ENCODE data around the gene SMYD5.
A peak's percentile ranks its signal among the peaks of the same experiment; 100 is the strongest.

Gene SMYD5

DNA sequence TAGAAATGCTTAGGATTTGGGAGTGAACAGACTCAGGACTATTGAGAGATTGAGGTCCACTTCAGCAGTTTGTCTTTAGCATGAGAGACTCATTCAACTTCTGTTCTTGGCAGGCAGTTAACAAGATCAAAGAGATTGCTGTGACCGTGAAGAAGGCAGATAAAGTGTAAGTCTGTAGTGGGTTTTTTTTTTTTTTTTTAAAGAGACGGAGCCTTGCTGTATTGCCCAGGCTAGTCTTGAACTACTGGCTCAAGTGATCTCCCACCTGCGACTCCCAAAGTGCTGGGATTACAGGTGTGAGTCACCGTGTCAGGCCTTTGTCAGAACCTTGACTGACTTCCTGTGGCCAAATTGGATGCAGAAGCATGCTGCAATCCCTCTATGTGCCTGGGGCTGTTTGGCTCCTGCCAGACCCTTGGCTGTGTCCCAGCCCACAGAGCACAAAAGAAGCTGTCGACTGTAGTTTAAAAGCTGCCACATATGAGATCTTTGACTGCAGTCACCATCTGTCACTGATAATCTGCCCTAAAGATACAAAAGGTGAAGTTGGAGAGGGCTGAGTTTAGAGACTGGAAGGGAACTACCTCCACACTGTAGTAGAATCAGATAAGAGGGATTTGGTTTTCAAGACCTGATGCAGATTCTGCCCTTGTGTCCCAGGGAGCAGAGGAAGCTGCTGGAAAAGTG lies 30.0 kb downstream of the SMYD5 start:
- no peak for DNase-seq

DNA sequence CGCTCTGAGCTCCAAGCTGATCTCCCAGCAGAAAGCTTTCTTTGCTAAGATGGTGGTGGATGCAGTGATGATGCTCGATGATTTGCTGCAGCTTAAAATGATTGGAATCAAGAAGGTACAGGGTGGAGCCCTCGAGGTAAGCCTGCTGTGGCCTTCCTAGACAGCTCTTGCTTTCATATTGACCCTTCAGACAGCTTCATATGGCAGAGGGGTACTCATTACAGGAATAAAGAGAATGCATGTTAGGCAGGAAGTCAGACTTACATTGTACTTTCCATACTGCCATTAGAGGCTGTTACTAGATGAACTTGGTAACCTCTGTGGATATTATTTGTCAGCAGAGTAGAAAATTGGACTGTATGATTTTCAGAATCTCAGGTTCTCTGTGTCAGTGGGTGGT lies 30.5 kb downstream of the SMYD5 start:
- DNase-seq: no peak

GRCh38 chr2:73246850-73247249 lies 32.8 kb downstream of the SMYD5 start:
- DNase-seq: no peak

GRCh38 chr2:73249636-73250035 lies 35.6 kb downstream of the SMYD5 start:
- DNase-seq: no peak

GRCh38 chr2:73250872-73251846 lies 37.1 kb downstream of the SMYD5 start:
- no peak for DNase-seq

- DNase-seq: no peak
Observed at GRCh38 chr2:73252238-73253027, 38.4 kb downstream of the SMYD5 start.

- DNase-seq: no peak
Observed at GRCh38 chr2:73253400-73253799, 39.4 kb downstream of the SMYD5 start.

DNA sequence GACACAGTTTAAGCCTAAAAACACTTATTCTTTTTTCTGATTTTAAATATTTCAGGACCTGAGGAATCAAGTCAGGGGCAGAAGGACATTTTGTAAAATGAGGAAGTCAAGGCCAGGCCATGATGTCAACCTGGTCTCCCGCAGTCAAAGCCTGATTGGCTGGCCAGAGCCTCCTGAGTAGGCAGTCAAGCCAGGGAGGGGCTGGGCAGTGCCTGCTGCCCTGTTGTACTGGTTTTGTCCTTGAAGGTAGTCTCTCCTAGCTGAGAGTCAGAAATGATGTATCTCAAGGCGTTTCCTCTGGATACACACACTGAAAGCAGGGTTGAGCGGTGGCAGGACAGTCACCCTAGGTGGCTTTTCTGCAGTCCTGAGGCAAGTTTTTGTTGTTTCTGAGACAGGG lies 39.9 kb downstream of the SMYD5 start:
- no peak for DNase-seq

DNA sequence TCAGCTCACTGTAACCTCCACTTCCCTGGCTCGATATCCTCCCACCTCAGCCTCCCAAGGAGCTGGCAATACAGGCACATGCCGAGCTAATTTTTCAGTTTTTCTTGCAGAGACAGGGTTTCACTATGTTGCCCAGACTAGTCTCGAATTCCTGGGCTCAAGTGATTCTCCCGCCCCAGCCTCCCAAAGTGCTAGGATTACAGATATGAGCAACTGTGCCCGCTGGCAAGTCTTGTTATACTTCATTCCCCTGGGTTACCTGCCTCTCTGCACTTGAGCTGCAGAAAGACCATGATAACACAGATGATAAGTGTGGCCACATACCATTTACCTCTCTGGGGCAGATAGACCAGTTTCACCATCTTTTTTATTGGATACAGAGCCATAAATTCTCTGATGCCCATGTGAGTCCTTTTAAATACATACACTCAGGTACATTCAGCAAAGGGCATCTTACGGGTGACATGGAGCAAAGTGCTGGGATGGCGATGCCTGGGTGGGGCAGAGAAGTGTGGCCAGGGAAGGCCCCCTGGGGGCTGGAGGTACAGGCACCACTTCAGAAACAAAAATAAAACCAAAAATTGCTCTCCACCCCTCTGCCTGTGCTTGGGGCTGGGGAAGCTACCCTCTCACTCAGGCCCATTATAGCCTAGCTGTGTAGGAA lies 40.4 kb downstream of the SMYD5 start:
- no peak for DNase-seq

DNA sequence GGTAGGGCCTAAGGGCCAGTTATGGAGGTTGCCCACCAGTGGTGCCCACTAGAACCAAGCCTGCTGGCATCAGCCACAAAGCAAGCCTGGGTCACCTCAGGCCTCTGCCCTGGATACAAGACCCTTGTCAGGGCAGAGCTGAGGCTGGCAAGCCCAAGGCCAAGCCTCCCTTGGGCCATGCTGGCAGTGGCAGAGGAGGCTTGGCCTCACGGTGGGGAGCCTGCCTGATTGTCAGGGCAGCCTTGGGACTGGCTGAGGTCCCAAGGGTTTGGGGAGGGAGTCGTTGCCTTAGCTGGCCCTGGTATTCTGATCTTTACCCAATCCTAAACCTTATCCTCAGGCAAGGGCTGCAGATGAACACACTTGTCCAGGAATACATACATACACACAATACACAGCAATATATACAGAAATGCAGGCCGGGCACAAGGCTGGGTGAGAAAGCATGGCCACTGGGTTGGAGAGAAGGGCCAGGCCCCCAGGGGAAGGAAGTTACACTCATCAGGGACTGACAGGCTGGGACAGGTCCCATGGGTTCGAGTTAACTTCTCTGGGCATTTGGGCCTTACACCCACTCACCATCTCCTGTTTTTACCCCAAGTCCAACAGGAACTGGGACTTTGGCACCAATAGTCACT lies 41.1 kb downstream of the SMYD5 start:
- DNase-seq: no peak

DNA sequence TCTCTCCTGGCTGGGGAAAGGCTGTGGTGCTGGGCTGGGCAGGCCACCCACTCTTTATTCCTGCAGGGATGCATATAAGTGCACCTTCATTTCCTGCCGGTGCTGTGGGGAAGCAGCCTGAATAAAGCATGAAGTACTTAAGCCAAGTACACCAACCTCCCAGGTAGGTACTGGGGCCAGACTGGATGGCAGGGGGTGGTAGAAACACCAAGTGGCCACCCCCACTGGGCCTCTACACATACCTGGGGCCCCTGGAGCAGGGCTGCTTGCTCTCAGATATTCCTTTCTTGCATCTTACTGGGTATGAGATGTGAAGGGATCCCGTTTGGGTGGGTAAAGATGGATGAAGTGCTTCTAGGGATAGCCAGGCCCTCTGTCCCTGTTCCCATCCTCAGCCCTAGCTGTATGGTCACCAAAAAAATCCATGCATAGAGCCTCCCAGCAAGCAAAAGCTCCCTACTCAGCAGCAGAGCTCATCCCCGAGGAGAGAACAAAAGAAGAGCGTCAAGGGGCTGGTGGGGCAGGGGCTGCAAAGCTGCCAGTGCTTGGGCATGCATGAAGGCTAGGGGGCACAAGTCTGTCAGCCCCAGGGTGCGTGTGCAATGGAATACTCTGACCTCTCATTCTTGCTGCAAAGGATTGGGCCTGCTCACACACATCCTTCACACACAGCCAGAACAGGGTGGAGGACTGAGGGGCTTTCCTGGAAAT lies 42.0 kb downstream of the SMYD5 start:
- no peak for DNase-seq

GRCh38 chr2:73256618-73256922 lies 42.5 kb downstream of the SMYD5 start:
- no peak for DNase-seq

DNA sequence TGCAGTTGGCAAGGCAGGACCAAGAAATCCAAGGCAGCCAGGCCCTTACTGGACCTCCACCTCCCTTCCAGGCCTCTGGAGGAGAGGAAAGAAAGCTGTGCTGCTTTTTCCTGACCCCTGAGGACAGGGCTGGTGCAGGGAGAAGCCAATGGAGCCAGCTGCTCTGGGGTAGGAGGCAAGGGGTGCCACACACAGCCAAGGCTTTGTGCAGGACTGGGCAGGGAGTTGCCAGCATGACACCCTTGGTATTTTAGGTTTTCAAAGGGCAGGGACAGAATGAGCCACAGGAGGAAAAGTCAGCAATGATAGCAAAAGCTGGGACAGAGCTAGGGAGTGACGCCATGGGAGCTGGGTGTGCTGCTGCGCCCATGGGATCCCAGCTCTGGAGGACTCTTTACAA lies 43.0 kb downstream of the SMYD5 start:
- DNase-seq: no peak

DNA sequence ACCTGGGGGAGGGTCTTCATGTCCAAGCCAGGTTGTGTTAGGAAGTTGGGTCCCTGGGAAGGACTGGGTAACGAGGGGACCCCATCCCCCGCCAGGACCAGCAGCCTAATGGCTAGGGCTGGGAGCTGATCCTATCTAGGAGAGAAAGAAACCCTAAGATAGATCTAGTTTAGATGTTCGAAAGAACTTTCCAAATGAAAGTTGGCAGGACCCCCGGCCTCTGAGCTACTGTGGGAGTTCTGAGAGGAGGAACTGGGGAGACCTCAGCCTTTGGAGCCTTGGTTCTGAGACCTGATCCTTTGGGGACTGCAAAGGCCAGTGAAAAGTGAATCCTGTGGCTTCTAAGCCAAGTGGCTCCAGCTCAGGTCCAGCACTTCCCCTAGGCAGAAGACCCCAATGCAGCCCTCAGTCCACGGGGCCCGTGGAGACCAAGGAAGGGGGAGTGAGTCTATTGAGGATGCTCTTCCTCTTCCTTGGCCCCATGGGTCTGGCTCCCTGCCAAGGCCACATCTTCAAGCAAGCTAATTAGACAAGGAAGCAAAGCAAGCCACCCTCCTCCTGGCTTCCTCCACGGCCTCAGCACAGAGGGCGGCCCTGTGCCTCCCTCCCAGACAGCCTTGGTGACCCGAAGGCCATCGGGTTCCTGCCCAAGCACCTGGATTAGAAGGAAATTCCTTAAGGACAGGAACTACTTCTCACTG lies 43.5 kb downstream of the SMYD5 start:
- DNase-seq: peak in 1 of 2 experiments; percentile 12

GRCh38 chr2:73258186-73258912 lies 44.3 kb downstream of the SMYD5 start:
- no peak for DNase-seq

- no peak for DNase-seq
Observed at GRCh38 chr2:73258913-73259215, 44.8 kb downstream of the SMYD5 start.

DNA sequence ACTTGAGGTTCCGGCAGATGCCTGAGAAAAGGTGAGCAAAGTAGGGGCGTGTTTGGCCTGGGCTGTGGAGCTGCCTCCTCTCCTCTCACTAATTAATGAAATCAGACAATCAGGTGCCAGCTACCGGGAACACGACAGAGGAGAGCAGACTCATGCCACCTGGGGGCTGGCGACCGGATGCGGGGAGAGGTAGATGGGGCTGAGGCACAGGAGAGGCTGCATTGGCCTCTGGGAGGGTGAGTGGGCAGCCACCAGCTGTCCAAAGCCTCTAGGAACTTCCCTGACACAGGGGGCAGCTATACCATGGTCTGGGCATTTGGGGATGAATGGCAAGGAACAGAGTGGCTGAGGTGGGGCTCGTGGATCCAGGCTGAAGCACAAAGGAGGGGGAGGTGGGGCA lies 45.2 kb downstream of the SMYD5 start:
- no peak for DNase-seq

- no peak for DNase-seq
Observed at GRCh38 chr2:73259704-73260337, 45.8 kb downstream of the SMYD5 start.

DNA sequence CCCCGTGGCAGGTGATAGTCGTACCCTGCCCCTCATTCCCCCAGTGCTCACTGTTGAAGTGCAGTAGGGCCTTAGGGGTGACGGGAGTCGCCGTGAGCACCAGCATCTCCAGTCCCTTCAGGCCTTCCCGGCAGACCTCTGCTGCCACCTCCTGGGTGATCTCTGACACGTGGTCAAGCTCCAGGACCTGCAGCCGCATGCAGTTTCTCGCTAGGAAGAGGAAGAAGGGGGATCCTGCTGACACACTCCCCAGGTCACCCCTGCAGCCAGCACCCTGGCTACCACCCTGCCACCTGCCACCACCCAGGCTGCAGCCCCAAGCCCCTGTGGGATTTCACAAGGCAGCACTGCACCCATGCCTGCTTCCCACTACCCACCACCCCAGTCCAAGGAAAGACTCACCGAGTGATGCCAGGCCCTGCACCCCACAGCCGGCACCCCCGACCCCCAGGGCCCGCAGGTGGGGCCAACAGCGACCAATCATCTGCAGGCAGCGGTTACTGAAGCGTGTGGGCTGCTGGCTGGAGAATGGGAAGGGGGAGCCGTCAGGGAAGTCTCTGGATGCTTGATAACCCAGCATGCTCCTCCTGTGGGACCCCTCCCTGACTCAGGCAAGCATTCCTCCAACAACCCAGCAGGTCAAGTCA lies 46.4 kb downstream of the SMYD5 start:
- no peak for DNase-seq
